Measurements from ENCODE around the gene PPT1.
"Not testable (repeated sequence)": the region's sequence is repeated elsewhere in the genome, so short reads cannot be mapped to it uniquely, and the experiment has no call there.

Gene PPT1

DNA sequence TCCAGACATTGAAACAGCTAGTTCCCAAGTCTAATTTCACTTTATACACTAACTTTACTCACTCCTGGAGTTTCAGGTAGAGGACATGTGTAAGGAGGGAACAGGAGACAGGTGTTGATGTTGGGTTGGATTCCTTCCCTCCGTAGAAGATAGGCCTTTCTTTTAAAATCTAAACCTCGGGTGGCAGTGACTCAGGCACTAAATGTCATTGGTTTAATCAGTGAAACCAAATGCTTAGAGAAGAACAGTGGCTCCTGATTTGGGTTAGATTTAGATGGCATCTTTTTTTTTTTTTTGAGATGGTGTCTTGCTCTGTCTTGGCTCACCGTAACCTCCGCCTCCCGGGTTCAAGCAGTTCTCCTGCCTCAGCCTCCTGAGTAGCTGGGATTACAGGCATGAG, 49.3 kb downstream of the PPT1 start:
- peak; percentile 57 for ATAC-seq
- Mint-ChIP-seq H3K27ac (peak overlapping the region; percentile 92), H3K27me3 (no peaks in the 10 kb centered on the region), H3K9me3 (no peaks in the 10 kb centered on the region), H3K4me3 (peak overlapping the region; percentile 73 to 81), H3K4me1 (peaks cover 84% of the 10 kb centered on the region)
- DNase-seq = no peak

DNA sequence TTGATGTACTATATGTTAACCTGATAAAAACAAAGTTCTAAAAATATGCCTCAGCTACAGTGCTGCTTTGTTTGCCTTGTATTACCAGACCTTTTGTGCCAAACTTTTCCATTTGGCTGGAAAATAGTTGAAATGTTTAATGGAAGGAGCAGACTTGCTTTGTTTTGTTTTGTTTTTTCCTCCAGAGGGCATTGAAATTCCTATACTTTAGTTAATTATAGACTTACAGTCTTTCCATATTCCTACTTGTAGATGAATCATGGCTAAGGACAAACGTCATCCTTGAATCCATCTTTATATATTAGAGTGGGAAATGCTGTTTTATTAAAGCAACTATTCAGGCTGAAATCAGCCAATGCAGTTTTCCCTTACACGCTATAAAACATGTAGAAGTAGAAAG, 49.8 kb downstream of the PPT1 start:
- Mint-ChIP-seq H3K27me3 (no peaks in the 10 kb centered on the region), H3K4me1 (peaks cover 86% of the 10 kb centered on the region), H3K9me3 (no peaks in the 10 kb centered on the region), H3K4me3 (peak overlapping the region; percentile 73 to 81), H3K27ac (peak overlapping the region; percentile 92)
- DNase-seq (no peak), ATAC-seq (no peak)

DNA sequence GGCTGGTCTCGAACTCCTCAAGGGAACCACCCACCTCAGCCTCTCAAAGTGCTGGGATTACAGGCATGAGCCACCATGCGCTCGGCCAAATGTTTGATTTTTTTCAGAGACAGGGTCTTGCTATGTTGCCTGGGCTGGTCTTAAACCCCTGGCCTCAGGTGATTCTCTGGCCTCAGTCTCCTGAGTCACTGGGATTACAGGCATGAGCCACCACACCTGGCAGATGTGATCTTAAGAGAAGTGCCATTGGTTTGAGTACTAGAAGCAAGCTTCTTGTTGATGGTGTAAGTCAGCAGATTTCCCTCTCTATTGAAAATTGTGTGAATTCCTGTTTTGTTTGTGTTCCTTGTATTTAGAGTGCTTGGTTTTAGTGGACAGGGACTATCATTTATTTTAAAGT, 51.3 kb downstream of the PPT1 start:
- Mint-ChIP-seq H3K27ac (peak overlapping the region; percentile 40 to 87), H3K4me3 (peak overlapping the region; percentile 85 to 89), H3K4me1 (peaks cover 82% of the 10 kb centered on the region), H3K27me3 (no peaks in the 10 kb centered on the region), H3K9me3 (no peaks in the 10 kb centered on the region)
- DNase-seq = no peak
- no peak for ATAC-seq

DNA sequence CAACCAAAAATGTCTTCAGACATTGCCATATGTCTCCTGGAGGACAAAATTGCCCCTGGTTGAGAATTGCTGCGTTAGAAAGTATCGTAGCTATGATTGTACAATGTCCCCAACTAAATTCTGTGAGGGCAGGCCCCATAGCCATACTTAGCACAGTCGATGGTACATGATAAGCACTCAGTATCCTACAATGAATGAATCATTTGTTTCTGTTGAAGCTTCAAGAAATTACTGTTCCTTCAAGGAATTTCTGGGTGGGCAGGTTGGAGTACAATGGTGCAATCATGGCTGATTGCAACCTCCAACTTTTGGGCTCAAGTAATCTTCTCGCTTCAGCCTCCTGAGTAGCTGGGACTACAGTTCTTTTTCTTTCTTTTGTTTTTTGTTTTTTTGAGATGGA, 51.9 kb downstream of the PPT1 start:
- ATAC-seq (no peak), DNase-seq (no peak)
- no peaks in the 10 kb centered on the region for H3K9me3 Mint-ChIP-seq
- H3K27ac Mint-ChIP-seq = peak overlapping the region; percentile 69 to 87
- H3K27me3 Mint-ChIP-seq = no peaks in the 10 kb centered on the region
- H3K4me3 Mint-ChIP-seq = peak overlapping the region; percentile 85 to 89
- H3K4me1 Mint-ChIP-seq = peaks cover 77% of the 10 kb centered on the region

DNA sequence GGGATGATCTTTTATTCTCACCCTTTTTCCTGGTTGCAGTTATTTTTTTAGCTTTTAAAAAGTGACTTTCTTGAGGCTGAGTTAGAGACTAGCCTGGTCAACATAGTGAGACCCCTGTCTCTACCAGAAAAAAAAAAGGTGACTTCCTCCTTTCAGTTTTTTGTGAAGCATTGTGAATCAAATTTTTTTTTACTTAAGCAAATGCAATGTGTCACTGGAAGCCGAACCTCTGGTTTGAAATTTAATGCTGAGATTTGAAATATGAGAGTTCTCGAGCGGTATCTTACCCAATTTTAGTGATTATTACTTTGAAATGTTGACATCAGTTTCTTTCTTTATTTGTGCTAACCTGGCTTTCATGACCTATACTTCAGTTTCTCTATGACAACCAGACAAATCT, 52.9 kb downstream of the PPT1 start:
- H3K4me3 Mint-ChIP-seq = peak overlapping the region; percentile 85 to 89
- DNase-seq (no peak), ATAC-seq (no peak)
- peaks cover 70% of the 10 kb centered on the region for H3K4me1 Mint-ChIP-seq
- no peaks in the 10 kb centered on the region for H3K27me3 Mint-ChIP-seq
- no peaks in the 10 kb centered on the region for H3K9me3 Mint-ChIP-seq
- no peak overlapping the region for H3K27ac Mint-ChIP-seq

DNA sequence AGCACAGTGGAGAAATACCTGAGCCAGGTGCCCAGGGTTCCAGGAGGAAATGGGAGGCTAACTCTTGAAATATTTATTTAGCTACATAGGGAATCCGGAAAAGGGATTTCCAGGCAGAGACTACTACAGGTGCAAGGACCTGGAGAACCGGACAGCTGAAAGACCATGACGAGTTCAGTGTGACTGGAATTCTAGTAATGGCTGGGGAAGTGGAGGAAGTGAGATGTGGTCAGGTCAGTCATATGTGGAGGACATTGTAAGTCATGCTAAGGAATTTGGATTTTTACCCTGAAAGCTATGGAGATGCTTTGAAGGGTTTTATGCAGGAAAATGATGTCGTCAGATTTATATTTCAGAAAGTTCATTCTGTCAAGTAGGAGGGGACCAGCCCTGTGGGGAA, 54.7 kb downstream of the PPT1 start:
- Mint-ChIP-seq H3K4me3 (peak overlapping the region; percentile 85 to 89), H3K9me3 (no peaks in the 10 kb centered on the region), H3K27me3 (no peaks in the 10 kb centered on the region), H3K27ac (peak overlapping the region; percentile 13 to 55), H3K4me1 (peaks cover 68% of the 10 kb centered on the region)
- DNase-seq = no peak
- ATAC-seq = no peak

DNA sequence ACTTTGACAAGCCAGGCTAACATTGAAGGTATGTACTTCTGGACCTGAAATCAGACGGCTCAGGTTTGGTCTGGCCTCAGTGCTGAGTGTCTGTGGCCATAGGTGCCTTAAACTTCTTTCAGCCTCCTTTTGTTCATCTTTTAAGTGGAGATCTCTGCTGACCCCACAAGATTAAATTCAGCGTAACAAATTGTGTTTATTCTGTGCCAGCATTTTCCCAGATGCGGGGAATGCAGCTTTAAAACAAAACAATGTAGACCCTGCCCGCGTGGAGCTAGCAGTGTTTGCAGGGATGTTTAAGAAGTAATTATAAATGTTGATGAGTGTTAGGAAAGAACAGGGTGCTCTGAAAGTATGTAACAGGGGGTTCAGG, 55.6 kb downstream of the PPT1 start:
- peak overlapping the region; percentile 85 to 89 for H3K4me3 Mint-ChIP-seq
- no peaks in the 10 kb centered on the region for H3K27me3 Mint-ChIP-seq
- no peak for DNase-seq
- peak overlapping the region; percentile 95 to 97 for H3K27ac Mint-ChIP-seq
- H3K4me1 Mint-ChIP-seq = peaks cover 70% of the 10 kb centered on the region
- no peaks in the 10 kb centered on the region for H3K9me3 Mint-ChIP-seq
- ATAC-seq = no peak

DNA sequence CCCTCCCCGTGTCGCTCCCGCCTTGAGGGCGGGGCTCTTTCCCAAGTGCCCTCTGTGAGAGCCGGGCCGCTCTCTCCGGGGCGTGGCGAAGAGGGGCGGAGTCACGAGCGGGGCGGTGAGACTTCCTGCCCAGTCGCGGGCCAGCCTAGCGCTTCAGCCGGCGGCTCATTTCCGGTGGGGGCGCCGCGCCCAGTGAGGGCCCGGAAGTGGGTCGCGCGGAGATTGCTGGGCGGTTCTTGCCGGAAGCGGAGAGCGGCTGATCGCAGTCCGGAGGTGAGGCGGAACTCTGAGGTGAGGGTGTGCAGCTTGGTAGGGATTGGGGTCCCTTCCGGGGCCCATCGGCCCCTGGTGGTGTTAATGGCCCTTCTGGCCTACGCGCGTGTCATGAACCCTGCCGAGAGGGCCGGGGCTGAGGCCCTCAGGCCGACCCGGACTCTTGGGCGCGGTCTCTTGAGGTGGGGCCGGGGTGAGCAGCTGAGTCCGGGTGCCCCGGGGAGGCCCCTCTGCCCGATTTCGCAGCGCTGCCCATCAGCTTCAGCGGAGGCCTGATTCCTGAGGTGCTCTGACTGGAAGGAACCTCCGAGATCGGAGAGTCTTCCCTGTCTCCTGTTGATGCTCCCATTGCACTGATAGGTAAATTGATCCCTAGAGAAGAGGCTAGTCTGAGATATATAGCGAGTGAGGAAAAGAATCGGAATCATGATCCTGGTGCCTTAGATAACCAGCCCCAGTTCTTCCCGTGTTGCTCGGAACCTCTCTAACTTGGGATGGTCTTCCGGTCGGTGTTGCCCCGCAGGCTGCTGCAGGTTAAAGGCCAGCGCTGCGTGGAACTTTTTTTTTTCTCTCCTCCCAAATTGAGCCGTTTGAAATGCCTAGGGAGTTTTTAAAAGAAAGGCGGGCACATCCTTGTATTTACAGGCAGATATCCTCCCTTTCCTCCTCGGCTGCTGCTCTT, 56.3 kb downstream of the PPT1 start, which contains the start of gene CAP1:
CAP1 (plus strand) TSS at position 219 of the 955 bp plus-strand sequence. CDS start 18,618 bp downstream, outside the sequence.
- H3K27ac Mint-ChIP-seq = peak within 1 kb of the TSS; percentile 95 to 97
- H3K4me3 Mint-ChIP-seq = peak within 1 kb of the TSS; percentile 85 to 89
- no peaks in the 10 kb centered on the region for H3K27me3 Mint-ChIP-seq
- H3K9me3 Mint-ChIP-seq = no peaks in the 10 kb centered on the region
- ATAC-seq (peak; percentile 90), DNase-seq (peak; percentile 100)
- H3K4me1 Mint-ChIP-seq = peaks cover 67% of the 10 kb centered on the region

DNA sequence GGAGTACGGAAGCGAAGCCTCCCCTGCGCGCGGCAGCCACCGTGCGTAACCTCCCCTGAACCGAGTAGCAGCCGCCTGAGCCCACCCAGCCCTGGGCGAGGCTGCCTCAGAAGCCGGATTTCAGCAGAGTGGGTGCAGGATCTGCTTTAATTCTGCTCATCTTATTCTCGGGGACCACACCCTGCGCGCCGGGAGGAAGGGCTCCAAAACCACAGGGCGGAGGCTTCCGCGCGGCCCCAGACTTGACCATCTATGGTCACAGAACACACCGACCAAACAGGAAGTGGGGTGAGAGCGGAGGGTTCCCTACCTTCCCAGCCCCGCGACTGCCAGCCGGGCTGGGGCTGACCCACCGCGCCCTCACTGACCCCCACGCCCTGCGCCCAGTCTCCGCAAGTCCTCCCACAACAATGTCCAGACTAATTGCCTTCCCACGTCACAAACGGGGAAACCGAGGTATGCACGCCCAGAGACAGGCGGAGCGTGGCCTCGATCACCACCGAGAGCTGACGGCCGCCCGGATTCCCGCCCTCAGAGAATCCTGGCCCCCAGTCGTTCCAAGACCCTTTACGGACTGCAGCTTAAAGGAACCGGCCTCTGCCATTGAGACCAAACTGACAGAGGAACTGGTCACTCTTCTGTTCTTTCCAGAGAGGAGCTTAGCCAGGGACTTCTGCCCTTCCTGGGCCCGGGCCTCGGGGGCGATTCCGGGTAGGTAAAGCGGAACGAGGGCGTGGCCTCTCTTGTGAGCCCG, 57.1 kb downstream of the PPT1 start:
- Mint-ChIP-seq H3K27ac (peak overlapping the region; percentile 95 to 97), H3K27me3 (no peaks in the 10 kb centered on the region), H3K4me3 (peak overlapping the region; percentile 85 to 89), H3K4me1 (peaks cover 60% of the 10 kb centered on the region), H3K9me3 (no peaks in the 10 kb centered on the region)
- ATAC-seq (peak; percentile 80), DNase-seq (peak; percentile 79 to 89)

DNA sequence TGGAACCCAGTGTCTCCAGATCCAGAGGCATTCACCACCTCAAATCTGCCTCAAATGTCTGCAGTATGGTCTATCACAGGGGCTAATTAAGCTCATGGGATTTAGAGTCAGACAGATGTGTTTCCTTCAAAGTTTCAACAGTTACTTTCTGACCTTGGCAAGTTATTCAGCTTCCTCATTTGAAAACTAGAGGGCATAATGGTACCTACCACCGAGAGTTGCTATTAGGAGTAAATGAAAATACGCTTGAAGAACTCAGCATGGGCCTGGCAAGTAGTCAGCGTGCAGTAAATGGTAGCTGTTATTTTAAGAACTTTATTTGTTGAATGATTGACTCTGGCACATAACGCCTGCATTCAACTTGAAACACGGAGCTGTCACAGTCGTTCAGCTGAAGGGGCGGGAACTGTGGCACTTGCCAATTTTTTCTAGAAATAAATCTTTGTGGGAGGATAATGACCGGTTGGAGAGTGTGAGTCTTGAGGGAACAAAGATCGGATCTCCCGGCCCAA, 57.8 kb downstream of the PPT1 start:
- H3K27ac Mint-ChIP-seq = peak overlapping the region; percentile 95 to 97
- H3K27me3 Mint-ChIP-seq = no peaks in the 10 kb centered on the region
- ATAC-seq (no peak), DNase-seq (no peak)
- H3K9me3 Mint-ChIP-seq = no peaks in the 10 kb centered on the region
- H3K4me3 Mint-ChIP-seq = peak overlapping the region; percentile 85 to 89
- H3K4me1 Mint-ChIP-seq = peaks cover 62% of the 10 kb centered on the region

DNA sequence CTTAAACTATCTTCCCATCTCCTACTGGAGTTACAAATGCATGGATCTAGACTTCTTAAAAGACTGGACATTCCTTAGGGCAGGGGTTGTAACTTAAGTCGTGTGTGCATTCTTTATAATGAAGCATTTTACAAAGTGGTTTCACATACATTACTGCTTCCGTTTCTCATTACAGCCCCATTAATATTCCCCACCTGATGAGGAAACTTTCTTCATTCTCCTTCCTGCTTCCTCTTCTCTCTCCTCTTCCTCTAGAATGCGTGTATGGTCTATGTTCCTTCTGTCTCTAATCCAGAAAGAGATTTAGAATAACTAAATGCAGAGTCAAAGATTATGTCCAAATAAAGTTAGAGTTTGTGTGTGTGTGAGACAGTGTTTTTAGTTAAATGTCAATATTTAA, 58.4 kb downstream of the PPT1 start:
- H3K27ac Mint-ChIP-seq = no peak overlapping the region
- ATAC-seq (no peak), DNase-seq (no peak)
- H3K27me3 Mint-ChIP-seq = no peaks in the 10 kb centered on the region
- H3K4me3 Mint-ChIP-seq = peak overlapping the region; percentile 85 to 89
- H3K4me1 Mint-ChIP-seq = peaks cover 63% of the 10 kb centered on the region
- H3K9me3 Mint-ChIP-seq = no peaks in the 10 kb centered on the region

DNA sequence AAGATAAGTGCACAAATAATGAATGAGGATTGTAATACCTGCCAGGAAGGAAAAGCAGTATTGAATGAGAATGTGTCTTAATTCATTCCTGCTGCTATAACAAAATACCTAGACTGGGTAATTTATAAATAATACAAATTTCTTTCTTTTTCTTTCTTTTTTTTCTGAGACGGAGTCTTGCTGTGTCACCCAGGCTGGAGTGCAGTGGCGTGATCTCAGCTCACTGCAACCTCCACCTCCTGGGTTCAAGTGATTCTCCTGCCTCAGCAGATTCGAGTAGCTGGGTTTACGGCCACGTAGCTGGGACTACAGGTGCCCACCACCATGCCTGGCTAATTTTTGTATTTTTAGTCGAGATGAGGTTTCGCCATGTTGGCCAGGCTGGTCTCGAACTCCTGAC, 59.8 kb downstream of the PPT1 start:
- H3K4me1 Mint-ChIP-seq = peaks cover 53% of the 10 kb centered on the region
- not testable (repeated sequence) for H3K27ac Mint-ChIP-seq, DNase-seq, H3K9me3 Mint-ChIP-seq, H3K4me3 Mint-ChIP-seq, H3K27me3 Mint-ChIP-seq, ATAC-seq

DNA sequence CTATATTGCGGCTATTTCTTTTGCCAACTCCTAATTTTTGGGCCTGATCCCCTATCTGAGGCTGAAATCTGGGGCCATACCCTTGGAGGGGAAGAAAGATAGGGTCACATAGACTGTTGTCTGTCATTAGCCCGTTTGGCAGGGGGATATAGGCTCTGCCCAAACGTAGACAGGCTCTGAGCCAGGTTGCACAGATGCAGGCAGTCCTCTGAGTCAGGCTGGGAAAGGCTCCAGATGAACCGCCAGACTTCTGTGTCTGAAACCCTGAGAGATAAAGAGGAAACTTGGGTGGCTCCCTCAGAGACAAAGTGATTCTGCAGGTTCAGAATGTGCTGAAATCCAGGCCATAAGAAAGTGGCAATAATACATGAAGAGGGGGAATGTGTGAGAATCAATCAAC, 60.5 kb downstream of the PPT1 start:
- no peak overlapping the region for H3K27ac Mint-ChIP-seq
- no peaks in the 10 kb centered on the region for H3K27me3 Mint-ChIP-seq
- ATAC-seq (no peak), DNase-seq (no peak)
- peaks cover 48% of the 10 kb centered on the region for H3K4me1 Mint-ChIP-seq
- no peaks in the 10 kb centered on the region for H3K9me3 Mint-ChIP-seq
- H3K4me3 Mint-ChIP-seq = no peak overlapping the region

DNA sequence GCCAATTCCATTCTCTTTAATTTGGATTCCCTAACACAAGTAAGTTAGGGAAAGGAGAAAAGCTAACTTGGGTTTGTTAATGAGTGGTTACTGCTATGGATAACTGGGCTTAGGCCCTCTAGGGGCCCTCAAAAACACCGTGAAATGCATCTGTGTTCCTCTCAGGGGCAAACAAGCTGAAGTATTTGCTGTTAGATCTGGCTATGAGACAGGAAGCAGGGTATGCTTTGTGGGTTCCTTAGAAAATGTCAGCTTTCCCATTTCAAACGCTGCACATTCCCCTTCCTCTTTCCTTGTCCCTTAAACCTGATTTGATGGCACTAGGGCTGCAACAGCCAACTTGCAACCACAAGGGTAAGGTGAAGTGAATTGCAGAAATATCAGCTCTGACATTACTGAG, 62.2 kb downstream of the PPT1 start:
- Mint-ChIP-seq H3K9me3 (no peaks in the 10 kb centered on the region), H3K27ac (peak overlapping the region; percentile 45 to 53), H3K4me1 (peaks cover 46% of the 10 kb centered on the region), H3K4me3 (peak overlapping the region; percentile 30 to 58), H3K27me3 (no peaks in the 10 kb centered on the region)
- peak in 1 of 2 donors; percentile 16 for DNase-seq
- no peak for ATAC-seq

DNA sequence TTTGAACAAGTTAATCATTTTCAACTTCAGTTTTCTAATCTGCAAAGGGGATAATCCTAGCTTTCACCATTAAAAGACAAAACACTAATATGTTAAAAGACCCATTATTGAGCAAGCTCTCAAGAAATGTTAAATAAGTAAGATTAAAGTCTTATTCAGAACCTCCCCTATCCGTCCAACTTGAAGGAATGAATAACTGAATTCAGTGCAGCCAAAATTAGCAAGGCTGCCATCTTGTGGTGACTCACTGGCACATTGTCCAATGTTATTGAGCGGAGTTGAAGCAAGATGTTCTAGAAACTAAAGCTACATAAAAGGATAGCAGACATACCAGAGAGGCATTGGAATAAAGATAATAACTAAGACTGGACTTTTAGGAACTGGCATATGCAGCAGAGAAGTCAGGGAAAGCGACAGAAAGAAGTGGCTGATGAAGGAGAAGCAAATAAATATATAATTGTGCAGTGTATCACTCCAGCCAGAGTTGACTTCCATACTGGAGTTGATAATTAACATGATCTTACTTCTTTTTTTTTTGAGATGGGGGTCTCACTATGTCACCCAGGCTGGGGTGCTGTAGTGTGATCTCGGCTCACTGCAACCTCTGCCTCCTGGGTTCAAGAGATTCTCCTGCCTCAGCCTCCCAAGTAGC, 64.7 kb downstream of the PPT1 start:
- peaks cover 32% of the 10 kb centered on the region for H3K4me1 Mint-ChIP-seq
- no peak overlapping the region for H3K4me3 Mint-ChIP-seq
- peak; percentile 70 for ATAC-seq
- no peaks in the 10 kb centered on the region for H3K9me3 Mint-ChIP-seq
- H3K27ac Mint-ChIP-seq = no peak overlapping the region
- peak; percentile 24 to 32 for DNase-seq
- no peaks in the 10 kb centered on the region for H3K27me3 Mint-ChIP-seq

Data from stimulated activated naive CD8-positive, alpha-beta T cell treated with anti-CD3 and anti-CD28 coated beads, Interleukin-15, amount 100 ng/mL, for 72 hours (primary cell).